PC-3 (cell line): ENCODE results near the gene HSD17B12. TPM values are rescaled to one million over a fixed set of nuclear protein-coding genes. Genes with fewer than 3 reads are reported as not detected.

Experiments
- ATAC-seq: fragments of 200-7000 bp; cut with Tn5 transposase; 2 replicates; pipeline ENCODE4 v1.9.1; 2020; ENCODE audit warnings: mild to moderate bottlenecking, moderate library complexity
- BruUV-seq: library from RNA; stranded (reverse); fragments of 400-500 nt; replicated peaks from 2 replicates; lab custom pipeline; 2021; lab: Mats Ljungman, UMichigan
- CTCF ChIA-PET: fragments of 300-600 bp; sonication (Branson Sonifier 250); formaldehyde crosslinking; loops from one replicate; lab custom pipeline; 2022; ENCODE audit warnings: antibody characterized with exemption; lab: Charles Lee
- POLR2A ChIA-PET: fragments of 300-600 bp; sonication (Branson Sonifier 250); formaldehyde crosslinking; loops from one replicate; lab custom pipeline; 2022; ENCODE audit warnings: antibody characterized with exemption; ENCODE audit not compliant: unreplicated experiment; lab: Charles Lee
- DNase-seq: peaks from one replicate; pipeline ENCODE4 v3.0.0-alpha.2; 2015
- H2AFZ ChIP-seq: fragments of 300-600 bp; sonication (generic); 2 replicates; pipeline ENCODE4 v1.6.0; 2016; ENCODE audit warnings: antibody characterized with exemption, low read length
- H3F3A ChIP-seq: fragments of 300-600 bp; sonication (generic); one replicate; pipeline ENCODE4 v1.6.0; 2017; ENCODE audit warnings: antibody characterized with exemption, low read length, control low read depth, mild to moderate bottlenecking; ENCODE audit not compliant: unreplicated experiment
- H3K27ac ChIP-seq: fragments of 300-600 bp; sonication (generic); 2 replicates; pipeline ENCODE4 v1.5.1; 2016; ENCODE audit warnings: mild to moderate bottlenecking, low read length
- H3K27me3 ChIP-seq: fragments of 300-600 bp; sonication (generic); 2 replicates; pipeline ENCODE4 v1.6.1; 2016; ENCODE audit warnings: low read length, mixed read lengths
- H3K36me3 ChIP-seq: fragments of 300-600 bp; sonication (generic); 2 replicates; pipeline ENCODE4 v1.6.1; 2016; ENCODE audit warnings: low read depth, mixed run types, low read length, mixed read lengths
- H3K4me1 ChIP-seq: fragments of 300-600 bp; sonication (generic); 2 replicates; pipeline ENCODE4 v1.5.1; 2016; ENCODE audit warnings: low read length; ENCODE audit not compliant: insufficient read depth
- H3K4me2 ChIP-seq: fragments of 300-600 bp; sonication (generic); 2 replicates; pipeline ENCODE4 v1.6.0; 2016; ENCODE audit warnings: low read length
- H3K4me3 ChIP-seq: fragments of 300-600 bp; sonication (generic); 2 replicates; pipeline ENCODE4 v1.5.1; 2016; ENCODE audit warnings: mild to moderate bottlenecking, low read length, mixed read lengths
- H3K79me2 ChIP-seq: fragments of 300-600 bp; sonication (generic); 2 replicates; pipeline ENCODE4 v1.6.1; 2017; ENCODE audit warnings: low read length, mixed read lengths
- H3K9ac ChIP-seq: fragments of 300-600 bp; sonication (generic); 2 replicates; pipeline ENCODE4 v1.6.0; 2016; ENCODE audit warnings: mild to moderate bottlenecking, low read length
- H3K9me2 ChIP-seq: fragments of 300-600 bp; sonication (generic); replicated peaks from 2 replicates; pipeline ENCODE4 v1.6.1; 2016; ENCODE audit warnings: mixed run types, low read length, mixed read lengths
- H3K9me3 ChIP-seq: fragments of 300-600 bp; sonication (generic); 2 replicates; pipeline ENCODE4 v1.6.1; 2016; ENCODE audit warnings: low read length, mixed read lengths
- H4K20me1 ChIP-seq: fragments of 300-600 bp; sonication (generic); 2 replicates; pipeline ENCODE4 v1.6.1; 2016; ENCODE audit warnings: low read length, mixed read lengths
- EZH2 ChIP-seq: fragments of 300-600 bp; sonication (generic); IDR thresholded peaks from one replicate; pipeline ENCODE4 v1.6.1; 2017; ENCODE audit warnings: antibody characterized with exemption, mild to moderate bottlenecking, low read length; ENCODE audit not compliant: unreplicated experiment
- EZH2phosphoT487 ChIP-seq: fragments of 300-600 bp; sonication (generic); IDR thresholded peaks from 2 replicates; pipeline ENCODE4 v1.6.1; 2018; ENCODE audit warnings: mild to moderate bottlenecking, antibody characterized with exemption, low read length, borderline replicate concordance
- intact Hi-C: fragments of 100-400 bp; cut with micrococcal nuclease; formaldehyde crosslinking; loops from 2 replicates; pipeline ENCODE4 v1.9.0; 2023
- total RNA-seq: library from RNA; depleted of rRNA; stranded (reverse); fragments of >200 nt; gene quantifications from 2 replicates; pipeline ENCODE4 v1.2.3, GENCODE V29; 2014
- TF ChIP-seq, protein P1 (sequence below): fragments of 300-600 bp; sonication (generic); conservative IDR thresholded peaks from 2 replicates; pipeline ENCODE4 v1.5.1; 2017; ENCODE audit warnings: antibody characterized with exemption, low read depth, mild to moderate bottlenecking, low read length

The HSD17B12 gene
- total RNA-seq, 1 experiment from 2014 or later, result 77.6 TPM

DNA sequence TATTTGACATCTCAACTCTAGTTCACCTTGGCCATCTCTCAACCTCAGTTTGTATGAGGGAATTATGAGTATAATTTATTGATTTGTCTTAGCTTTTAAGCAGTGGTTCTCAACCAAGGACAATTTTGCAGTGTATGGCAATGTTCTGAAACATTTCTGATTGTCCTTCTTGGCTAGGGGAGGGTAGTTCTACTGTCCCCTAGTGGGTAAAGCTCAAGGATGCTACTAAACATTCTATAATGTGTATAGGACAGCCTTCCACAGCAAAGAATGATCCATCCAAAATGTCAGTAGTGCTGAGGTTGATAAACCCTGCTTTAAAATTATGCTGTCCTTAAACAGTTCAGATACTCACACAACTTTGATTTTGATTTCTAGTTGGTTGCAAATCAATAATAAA is 122.0 kb downstream of the HSD17B12 start:
- Histone ChIP-seq H4K20me1 (0 out of 2 replicates have a peak, but pooled peaks cover 4% of the 10 kb centered on the region), H3K27ac (no peak overlapping the region), H3K79me2 (no peaks in the 10 kb centered on the region), H2AFZ (no peak overlapping the region), H3K9me3 (no peaks in the 10 kb centered on the region), H3K9me2 (no peaks in the 10 kb centered on the region), H3K4me2 (no peak overlapping the region), H3K27me3 (no peaks in the 10 kb centered on the region), H3K36me3 (peaks cover 16% of the 10 kb centered on the region; the same call in 1 of the 2 replicates), H3K4me3 (no peak overlapping the region), H3K4me1 (peaks cover 8% of the 10 kb centered on the region), H3K9ac (no peak overlapping the region), H3F3A (no peaks in the 10 kb centered on the region)
- ATAC-seq (peak; percentile 40; the same call in 1 of the 2 replicates), DNase-seq (peak; percentile 20)
- BruUV-seq, result no TSS peak
- ChIA-PET POLR2A (no interaction called here), CTCF (interaction anchor here (0.7 kb wide), 1 partner anchor 49 kb away, joined by 3 read pairs; no protein-coding TSS in a partner anchor)
- no peak for TF ChIP-seq EZH2phosphoT487
- TF ChIP-seq, protein P1, sequence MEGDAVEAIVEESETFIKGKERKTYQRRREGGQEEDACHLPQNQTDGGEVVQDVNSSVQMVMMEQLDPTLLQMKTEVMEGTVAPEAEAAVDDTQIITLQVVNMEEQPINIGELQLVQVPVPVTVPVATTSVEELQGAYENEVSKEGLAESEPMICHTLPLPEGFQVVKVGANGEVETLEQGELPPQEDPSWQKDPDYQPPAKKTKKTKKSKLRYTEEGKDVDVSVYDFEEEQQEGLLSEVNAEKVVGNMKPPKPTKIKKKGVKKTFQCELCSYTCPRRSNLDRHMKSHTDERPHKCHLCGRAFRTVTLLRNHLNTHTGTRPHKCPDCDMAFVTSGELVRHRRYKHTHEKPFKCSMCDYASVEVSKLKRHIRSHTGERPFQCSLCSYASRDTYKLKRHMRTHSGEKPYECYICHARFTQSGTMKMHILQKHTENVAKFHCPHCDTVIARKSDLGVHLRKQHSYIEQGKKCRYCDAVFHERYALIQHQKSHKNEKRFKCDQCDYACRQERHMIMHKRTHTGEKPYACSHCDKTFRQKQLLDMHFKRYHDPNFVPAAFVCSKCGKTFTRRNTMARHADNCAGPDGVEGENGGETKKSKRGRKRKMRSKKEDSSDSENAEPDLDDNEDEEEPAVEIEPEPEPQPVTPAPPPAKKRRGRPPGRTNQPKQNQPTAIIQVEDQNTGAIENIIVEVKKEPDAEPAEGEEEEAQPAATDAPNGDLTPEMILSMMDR, result peak; percentile 57
- intact Hi-C loops, result loop anchor here (5.0 kb wide), 1 partner anchor 120 kb away; the partner anchor contains the start of gene HSD17B12

DNA sequence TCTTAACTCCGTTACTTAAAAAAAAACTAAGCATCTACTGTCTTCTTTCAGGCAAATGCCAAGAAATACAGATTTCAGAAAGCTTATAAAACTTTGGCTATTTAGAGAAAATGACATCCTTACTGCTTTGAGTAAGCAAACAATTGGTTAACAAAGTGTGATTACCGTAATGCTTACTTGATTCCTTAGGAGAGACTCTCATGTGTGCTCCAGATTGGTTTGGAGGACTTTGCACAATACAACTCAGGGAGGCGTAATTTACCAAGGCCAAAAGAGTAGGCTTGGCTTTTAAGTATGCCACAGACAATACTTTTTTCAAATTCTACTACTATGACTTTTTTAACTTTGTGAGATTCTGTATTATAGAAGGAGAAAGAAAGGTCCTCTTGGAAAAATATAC is 123.2 kb downstream of the HSD17B12 start:
- BruUV-seq, result no TSS peak
- TF ChIP-seq EZH2phosphoT487, result no peak
- TF ChIP-seq EZH2, result no peak
- TF ChIP-seq, protein P1, result no peak
- H3K4me3 ChIP-seq, result no peak overlapping the region
- H3K9me2 ChIP-seq, result no peaks in the 10 kb centered on the region
- H3K27ac ChIP-seq, result no peak overlapping the region
- peaks cover 8% of the 10 kb centered on the region for H3K4me1 ChIP-seq
- no peaks in the 10 kb centered on the region for H3F3A ChIP-seq
- ATAC-seq (no peak), DNase-seq (no peak)
- H2AFZ ChIP-seq, result no peak overlapping the region
- ChIA-PET POLR2A (no interaction called here), CTCF (no interaction called here)
- peaks cover 12% of the 10 kb centered on the region; the same call in 1 of the 2 replicates for H3K36me3 ChIP-seq
- no peaks in the 10 kb centered on the region for H3K9me3 ChIP-seq
- no peaks in the 10 kb centered on the region for H3K79me2 ChIP-seq
- no peaks in the 10 kb centered on the region for H3K27me3 ChIP-seq
- H4K20me1 ChIP-seq, result 0 out of 2 replicates have a peak, but pooled peaks cover 4% of the 10 kb centered on the region
- no peak overlapping the region for H3K4me2 ChIP-seq
- intact Hi-C loops, result loop anchor here (5.0 kb wide), 1 partner anchor 121 kb away; the partner anchor contains the start of gene HSD17B12
- H3K9ac ChIP-seq, result no peak overlapping the region

DNA sequence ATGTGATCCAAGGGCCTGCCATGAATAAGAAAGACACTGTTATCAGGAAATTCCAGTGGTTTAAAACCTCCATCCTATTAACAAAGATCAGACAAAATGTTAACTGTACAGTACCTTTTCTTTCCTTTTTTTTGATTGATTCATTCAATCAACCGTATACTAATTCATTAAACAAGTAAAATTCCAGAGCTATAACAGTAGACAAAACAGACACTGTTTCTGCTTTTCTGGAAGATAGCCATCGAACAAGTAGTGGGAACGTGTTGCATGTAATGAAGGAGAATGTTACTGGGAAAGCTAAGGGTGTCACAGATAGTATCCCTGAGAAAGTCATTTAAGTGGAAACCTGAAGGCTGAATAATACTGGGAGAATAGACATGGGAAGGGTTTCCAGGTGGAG is 126.4 kb downstream of the HSD17B12 start:
- CTCF ChIA-PET, result no interaction called here
- no peak overlapping the region for H3K27ac ChIP-seq
- H3K27me3 ChIP-seq, result no peaks in the 10 kb centered on the region
- BruUV-seq, result no TSS peak
- H3K9ac ChIP-seq, result no peak overlapping the region
- 0 out of 2 replicates have a peak, but pooled peaks cover 4% of the 10 kb centered on the region for H4K20me1 ChIP-seq
- TF ChIP-seq EZH2 (no peak), EZH2phosphoT487 (no peak)
- TF ChIP-seq, protein P1, result no peak
- peaks cover 7% of the 10 kb centered on the region; the same call in 1 of the 2 replicates for H3K36me3 ChIP-seq
- no peaks in the 10 kb centered on the region for H3K9me3 ChIP-seq
- ATAC-seq (no peak), DNase-seq (no peak)
- POLR2A ChIA-PET, result no interaction called here
- intact Hi-C loops, result no loop called here
- no peaks in the 10 kb centered on the region for H3K4me1 ChIP-seq
- no peaks in the 10 kb centered on the region for H3K9me2 ChIP-seq
- H3F3A ChIP-seq, result no peaks in the 10 kb centered on the region
- H3K4me3 ChIP-seq, result no peak overlapping the region
- no peak overlapping the region for H3K4me2 ChIP-seq
- no peak overlapping the region for H2AFZ ChIP-seq
- H3K79me2 ChIP-seq, result no peaks in the 10 kb centered on the region
